HG03095 (cell line): ENCODE results near the gene DNAJC6.

ENCODE experiments used
- ATAC-seq: cut with Tn5 transposase; IDR thresholded peaks from one replicate; pipeline ENCODE4 v1.9.1; 2021; ENCODE audit warnings: moderate library complexity; ENCODE audit not compliant: unreplicated experiment

Gene DNAJC6

GRCh38 chr1:65292861-65293593 lies 16.3 kb upstream of the DNAJC6 start:
- no peak for ATAC-seq

GRCh38 chr1:65297706-65298105 lies 11.6 kb upstream of the DNAJC6 start:
- no peak for ATAC-seq

GRCh38 chr1:65299328-65299727 lies 10.0 kb upstream of the DNAJC6 start:
- ATAC-seq: no peak

- no peak for ATAC-seq
Measured at GRCh38 chr1:65308781-65309303, 501 bp upstream of the DNAJC6 start.

- ATAC-seq: no peak
Measured at GRCh38 chr1:65310078-65310587, 790 bp downstream of the DNAJC6 start.

GRCh38 chr1:65311760-65312159 lies 2.4 kb downstream of the DNAJC6 start:
- ATAC-seq: no peak

- ATAC-seq: no peak
Measured at GRCh38 chr1:65316233-65316632, 6.9 kb downstream of the DNAJC6 start.

GRCh38 chr1:65317866-65318653 lies 8.7 kb downstream of the DNAJC6 start:
- ATAC-seq: no peak

GRCh38 chr1:65319141-65319540 lies 9.8 kb downstream of the DNAJC6 start:
- no peak for ATAC-seq

- ATAC-seq: no peak
Measured at GRCh38 chr1:65319754-65320153, 10.4 kb downstream of the DNAJC6 start.

GRCh38 chr1:65321879-65322278 lies 12.5 kb downstream of the DNAJC6 start:
- ATAC-seq: no peak

- ATAC-seq: no peak
Measured at GRCh38 chr1:65323246-65323645, 13.9 kb downstream of the DNAJC6 start.

- no peak for ATAC-seq
Measured at GRCh38 chr1:65330021-65330420, 20.7 kb downstream of the DNAJC6 start.

- ATAC-seq: no peak
Measured at GRCh38 chr1:65330822-65331221, 21.5 kb downstream of the DNAJC6 start.

- ATAC-seq: no peak
Measured at GRCh38 chr1:65332821-65333220, 23.5 kb downstream of the DNAJC6 start.

GRCh38 chr1:65334081-65334480 lies 24.7 kb downstream of the DNAJC6 start:
- no peak for ATAC-seq

GRCh38 chr1:65339866-65340468 lies 30.6 kb downstream of the DNAJC6 start:
- no peak for ATAC-seq

GRCh38 chr1:65341381-65341780 lies 32.0 kb downstream of the DNAJC6 start:
- ATAC-seq: no peak

GRCh38 chr1:65343286-65343685 lies 33.9 kb downstream of the DNAJC6 start:
- no peak for ATAC-seq

- no peak for ATAC-seq
Measured at GRCh38 chr1:65344171-65344814, 35.0 kb downstream of the DNAJC6 start.

GRCh38 chr1:65346190-65346589 lies 36.8 kb downstream of the DNAJC6 start:
- ATAC-seq: no peak
